Measurements from ENCODE around the gene RNF150.

GRCh38 chr4:140837736-140838135, 295.5 kb downstream of the RNF150 start:
- TF ChIP-seq, protein P1, sequence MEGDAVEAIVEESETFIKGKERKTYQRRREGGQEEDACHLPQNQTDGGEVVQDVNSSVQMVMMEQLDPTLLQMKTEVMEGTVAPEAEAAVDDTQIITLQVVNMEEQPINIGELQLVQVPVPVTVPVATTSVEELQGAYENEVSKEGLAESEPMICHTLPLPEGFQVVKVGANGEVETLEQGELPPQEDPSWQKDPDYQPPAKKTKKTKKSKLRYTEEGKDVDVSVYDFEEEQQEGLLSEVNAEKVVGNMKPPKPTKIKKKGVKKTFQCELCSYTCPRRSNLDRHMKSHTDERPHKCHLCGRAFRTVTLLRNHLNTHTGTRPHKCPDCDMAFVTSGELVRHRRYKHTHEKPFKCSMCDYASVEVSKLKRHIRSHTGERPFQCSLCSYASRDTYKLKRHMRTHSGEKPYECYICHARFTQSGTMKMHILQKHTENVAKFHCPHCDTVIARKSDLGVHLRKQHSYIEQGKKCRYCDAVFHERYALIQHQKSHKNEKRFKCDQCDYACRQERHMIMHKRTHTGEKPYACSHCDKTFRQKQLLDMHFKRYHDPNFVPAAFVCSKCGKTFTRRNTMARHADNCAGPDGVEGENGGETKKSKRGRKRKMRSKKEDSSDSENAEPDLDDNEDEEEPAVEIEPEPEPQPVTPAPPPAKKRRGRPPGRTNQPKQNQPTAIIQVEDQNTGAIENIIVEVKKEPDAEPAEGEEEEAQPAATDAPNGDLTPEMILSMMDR (IDR thresholded peaks at IDR 0.05), result no peak
- TF ChIP-seq POLR2A (IDR thresholded peaks at IDR 0.05) (no peak), EP300 (IDR thresholded peaks at IDR 0.05) (no peak)

Data from sigmoid colon (tissue), 4 donors.